Stimulated activated CD8-positive, alpha-beta memory T cell treated with anti-CD3 and anti-CD28 coated beads, Interleukin-7, amount 100 ng/mL, for 48 hours (primary cell): Measurements from ENCODE around the gene PLEKHM3.

Experiments
- DNase-seq, 2 donors: peaks; one replicate each; pipeline ENCODE4 v3.0.0-alpha.2; 2020; ENCODE audit warnings: low read depth in 1 of 2; ENCODE audit errors: extremely low read depth in 1 of 2

Gene PLEKHM3, protein sequence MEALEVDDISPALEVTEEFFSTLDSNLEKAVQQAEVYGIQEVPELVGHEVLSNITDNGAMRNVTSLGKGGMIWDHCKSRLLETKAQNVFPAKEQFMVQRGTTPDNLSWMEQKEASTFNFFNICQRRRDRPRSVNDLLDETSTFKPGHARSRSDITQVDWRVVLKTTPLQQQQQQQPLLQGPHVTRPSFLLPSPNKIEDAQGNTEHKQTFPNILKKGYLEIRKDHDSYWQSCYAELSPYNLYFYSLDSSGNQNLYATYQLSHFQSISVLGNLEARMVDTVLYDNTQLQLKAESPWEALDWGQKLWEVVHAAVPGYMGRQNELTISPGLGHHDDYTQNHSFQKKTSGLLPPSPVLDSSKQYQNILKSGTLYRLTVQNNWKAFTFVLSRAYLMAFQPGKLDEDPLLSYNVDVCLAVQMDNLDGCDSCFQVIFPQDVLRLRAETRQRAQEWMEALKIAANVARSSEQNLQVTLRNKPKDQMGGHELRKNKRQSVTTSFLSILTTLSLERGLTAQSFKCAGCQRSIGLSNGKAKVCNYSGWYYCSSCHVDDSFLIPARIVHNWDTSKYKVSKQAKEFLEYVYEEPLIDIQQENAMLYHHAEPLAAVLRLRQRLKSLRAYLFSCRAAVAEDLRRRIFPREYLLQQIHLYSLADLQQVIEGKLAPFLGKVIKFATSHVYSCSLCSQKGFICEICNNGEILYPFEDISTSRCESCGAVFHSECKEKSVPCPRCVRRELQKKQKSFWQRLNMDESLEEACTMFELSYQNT

DNA sequence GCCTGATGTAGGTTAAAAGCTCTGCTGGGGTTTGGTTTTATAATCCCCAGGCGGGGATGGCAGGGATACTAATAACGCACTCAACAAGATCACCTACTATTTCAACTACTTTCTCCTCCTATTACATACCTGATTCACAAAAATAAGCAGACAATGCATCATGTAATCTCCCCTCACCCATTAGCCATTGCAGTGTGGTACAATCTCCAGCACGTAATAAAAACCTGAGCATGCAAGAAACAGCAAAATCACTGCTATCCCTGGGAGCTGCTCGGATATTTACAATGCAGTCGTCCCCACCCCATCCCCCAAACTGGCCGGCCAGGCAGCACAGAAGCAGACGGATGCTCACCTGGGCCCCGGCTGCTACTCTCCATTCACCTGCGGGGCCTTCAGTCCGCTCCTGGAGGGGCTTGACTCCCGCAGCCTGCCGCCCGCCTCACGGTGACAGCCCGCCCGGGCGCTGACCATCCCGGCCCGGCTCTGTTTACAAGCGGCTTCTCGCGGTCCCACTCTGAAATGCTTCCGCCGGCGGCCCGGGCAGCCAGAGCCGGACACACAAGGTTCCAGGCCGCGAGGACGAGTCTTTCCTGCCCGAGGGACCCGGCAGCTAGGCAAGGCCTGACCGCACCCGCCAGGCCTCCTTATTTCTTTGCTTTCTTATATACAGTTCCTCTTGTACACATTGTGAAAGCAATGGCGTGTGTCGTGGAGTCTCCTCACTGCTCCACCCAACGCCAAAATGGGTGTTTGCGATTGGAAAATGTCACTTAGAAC, at the start of gene PLEKHM3:
TSS of gene PLEKHM3 (minus strand) at position 491 of the 777 bp plus-strand sequence. CDS start 23,888 bp downstream, outside the sequence.
- peak; percentile 63 to 68 for DNase-seq

DNA sequence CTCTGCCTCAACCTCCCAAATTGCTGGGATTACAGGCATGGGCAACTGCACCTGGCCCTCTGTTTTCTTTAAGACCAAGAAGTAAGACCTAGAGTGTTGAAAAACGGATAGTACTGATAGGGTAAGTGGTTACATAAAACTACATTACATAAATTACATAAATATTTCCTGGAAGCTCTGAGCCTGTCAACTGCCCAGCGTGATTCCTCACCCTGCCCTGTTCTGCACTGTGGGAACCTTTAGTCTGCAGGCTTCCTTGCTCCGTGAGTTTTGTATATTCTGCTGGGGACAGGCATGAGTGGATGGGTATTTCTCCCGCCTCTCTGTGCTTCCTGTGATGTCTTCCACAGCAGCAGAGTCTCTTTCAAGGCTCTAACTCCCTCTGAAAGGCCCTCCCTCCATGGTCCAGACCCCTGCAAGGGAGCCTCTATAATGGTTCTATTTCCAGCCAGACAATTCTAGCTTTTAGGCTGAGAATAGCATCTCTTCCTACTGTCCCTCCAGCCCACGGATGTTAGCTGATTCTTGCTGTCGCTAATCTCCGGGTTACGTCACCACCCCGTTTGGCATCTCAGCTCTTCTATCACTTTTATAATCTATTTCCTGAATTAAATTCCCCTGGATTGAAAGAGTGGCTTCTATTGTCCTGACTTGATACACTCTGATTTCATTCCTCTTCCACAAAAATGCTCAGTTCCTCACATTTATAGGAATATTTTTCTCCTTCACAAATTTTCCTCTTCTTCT, 49.5 kb upstream of the PLEKHM3 start:
- DNase-seq: no peak

DNA sequence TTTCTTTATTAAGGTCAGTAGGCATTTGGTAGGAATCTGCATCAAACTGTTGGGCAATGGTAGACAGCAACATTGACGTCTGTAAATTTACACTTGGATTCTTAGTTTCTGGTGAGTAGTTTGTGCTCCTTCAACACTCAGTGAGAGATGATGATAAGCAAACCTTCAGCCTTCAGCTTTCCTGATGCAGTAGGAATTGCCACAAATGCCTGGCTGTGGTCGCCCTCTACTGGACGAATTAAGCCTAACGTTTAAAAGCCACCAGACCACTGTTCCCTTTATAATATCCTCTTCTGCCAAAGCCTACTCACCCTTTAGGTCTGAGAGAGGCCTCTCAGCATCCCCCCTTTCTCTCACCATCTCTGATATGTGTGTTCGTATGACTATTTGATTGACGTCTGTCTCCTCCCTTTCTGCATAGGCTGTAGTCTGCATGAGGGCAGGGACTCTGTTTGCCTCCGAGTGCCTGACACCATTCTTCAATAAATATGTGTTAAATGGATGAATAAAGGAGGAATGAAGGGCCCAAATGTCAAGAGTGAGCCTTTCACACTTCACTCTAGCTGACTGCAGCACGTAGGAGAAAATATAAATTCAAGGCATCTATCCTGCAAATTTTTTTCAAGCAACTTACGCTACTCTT, 47.0 kb upstream of the PLEKHM3 start:
- DNase-seq: peak; percentile 7 to 10

DNA sequence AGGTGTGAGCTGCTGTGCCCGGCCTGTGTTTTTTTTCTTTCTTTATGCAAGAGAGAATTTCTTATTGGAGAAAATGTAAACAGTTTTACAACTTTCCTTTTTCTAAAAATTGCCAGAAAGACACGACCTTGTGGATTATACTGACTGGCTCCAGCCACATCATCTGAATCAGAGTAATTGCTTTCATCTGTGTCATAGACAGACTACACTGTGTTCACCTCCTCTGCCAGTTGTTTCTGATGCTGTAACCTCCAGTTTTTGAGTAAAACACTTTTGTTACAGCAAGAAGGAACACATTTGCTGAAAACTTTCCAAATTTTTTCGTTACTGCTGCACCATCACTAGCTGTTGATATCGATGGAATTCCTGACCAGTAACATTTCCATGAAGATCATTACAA, 43.9 kb upstream of the PLEKHM3 start:
- DNase-seq: no peak

DNA sequence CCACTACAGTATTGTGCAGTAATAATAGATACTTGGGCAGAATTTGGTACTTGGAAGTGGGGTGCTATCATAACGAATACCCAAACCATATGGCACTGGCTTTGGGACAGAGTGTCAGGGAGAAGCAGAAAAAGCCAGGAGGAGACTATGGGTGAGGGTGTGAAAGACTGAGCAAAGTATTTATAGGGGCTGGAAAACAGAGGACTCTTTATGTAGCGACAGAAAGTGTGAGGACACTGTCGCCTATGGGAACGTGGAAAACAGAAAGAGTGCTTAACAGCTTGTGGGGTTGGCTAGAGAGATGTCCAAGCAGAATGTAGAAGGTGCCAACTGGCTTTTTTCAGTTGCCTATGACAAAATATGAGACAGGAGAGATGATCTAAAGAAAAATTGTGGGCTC, 40.7 kb upstream of the PLEKHM3 start:
- no peak for DNase-seq

DNA sequence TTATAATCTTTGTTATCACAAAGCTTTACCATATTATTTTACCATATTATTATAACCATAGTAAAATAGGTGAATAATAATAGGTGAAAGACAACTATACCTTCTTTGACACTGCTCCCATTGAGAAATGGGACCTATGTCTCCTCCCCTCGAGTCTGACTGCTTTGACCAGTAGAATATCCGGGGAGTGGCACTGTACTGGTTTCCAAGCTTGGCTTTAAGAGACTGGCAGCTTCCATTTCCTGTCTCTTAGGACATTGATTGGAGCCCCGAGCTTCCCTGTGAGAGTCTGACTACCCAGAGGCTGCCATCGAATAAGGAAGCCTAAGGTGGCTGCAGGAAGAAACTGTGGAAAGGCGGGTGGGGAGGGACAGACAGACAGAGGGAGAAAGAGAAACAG, 40.1 kb upstream of the PLEKHM3 start:
- no peak for DNase-seq

DNA sequence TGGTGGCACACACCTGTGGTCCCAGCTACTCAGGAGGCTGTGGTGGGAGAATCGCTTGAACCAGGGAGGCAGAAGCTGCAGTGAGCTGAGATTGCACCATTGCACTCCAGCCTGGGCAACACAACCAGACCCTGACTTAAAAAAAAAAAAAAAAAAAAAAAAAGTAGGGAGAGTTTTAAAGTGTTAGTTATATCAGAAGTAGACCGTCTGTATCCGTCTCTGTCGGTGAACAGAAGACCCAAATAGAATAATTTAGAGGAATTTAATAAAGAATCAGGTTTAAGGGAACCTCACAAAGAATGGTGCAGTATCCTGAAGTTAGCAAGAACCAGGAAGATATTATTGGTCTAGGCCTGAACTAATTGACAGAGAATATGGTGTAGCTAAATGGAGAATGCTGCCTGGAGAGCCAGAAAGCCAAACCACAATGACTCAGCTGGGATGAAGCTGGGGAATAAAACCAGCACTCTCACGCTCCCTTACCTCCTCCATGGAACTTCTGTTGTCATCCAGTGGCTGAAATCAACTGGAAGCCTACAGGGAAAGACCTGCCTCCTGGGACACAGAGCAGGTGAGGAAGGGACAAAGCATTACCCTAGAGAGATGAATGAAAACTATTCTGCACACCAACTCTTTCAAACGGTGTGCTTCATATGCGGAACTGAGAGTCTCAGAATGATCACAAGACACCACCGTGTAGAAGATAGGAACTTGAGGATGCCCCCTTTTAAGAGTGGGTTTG, 39.1 kb upstream of the PLEKHM3 start:
- no peak for DNase-seq

DNA sequence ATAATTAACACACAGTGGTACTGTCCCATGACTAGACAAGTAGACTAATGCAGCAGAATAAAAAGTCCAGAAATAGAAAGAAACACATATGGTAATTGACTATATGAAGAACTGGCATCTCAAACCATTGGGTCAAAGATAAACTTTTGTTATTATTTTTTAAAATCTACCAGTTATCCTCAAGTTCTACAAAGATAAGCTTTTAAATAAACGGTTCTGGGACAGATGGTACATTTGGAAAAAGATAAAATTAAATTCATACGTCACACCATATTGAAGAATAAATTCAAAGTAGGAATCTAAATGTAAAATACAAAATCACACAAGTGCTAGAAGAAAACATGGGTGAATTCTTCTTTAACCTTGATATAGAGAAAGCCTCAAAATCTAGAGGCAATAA, 37.6 kb upstream of the PLEKHM3 start:
- no peak for DNase-seq

DNA sequence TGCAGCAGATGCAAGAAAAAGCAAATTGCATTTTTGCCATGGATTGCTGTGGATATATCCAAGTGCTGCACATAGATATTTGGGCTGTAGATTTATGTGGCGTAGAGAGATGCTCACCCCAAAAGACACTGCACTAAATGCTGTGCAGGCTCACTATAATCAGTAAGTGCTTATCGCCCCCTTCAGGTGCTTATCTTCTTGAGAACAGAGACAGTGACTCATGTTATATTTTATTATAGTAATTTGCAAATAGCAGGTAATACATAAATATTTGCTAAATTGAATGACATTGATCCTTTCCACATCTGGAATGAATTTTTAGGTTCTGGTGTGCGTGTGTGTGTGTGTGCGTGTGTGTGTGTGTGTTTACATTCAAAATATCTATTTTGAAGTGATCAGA, 36.8 kb upstream of the PLEKHM3 start:
- DNase-seq: no peak

DNA sequence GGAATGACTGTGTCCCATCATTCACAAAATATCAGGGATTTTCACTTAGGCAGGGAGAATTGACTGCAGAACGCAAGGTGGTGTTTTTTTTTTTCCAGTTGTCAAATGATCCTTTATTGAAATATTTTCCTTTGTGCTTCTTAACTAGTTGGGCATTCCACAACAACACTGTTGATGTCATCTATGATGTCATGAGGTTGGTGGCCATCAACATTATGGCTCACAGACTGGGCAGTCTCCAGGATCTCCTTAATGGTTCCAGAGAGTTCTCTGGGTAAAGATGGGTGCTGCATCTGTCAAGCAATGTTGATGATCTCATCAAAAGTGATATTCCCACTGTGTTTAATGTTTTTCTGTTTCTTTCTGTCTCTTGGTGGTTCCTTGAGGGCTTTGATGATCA, 31.8 kb upstream of the PLEKHM3 start:
- no peak for DNase-seq

DNA sequence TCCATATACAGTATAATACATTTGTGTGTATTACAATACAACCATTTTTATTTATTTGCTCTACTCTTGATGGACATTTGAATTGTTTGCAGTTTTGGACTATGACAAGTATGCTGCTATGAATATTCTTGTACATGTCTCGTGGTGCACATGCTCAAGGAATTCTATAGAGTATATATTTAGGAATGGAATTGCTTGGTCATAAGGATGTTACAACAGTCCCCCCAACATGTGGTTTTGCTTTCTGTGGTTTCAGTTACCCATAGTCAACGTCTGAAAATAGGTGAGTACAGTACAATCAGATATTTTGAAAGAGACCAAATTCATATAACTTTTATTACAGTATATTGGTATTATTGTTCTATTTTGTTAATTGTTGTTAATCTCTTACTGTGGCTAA, 24.1 kb upstream of the PLEKHM3 start:
- no peak for DNase-seq

DNA sequence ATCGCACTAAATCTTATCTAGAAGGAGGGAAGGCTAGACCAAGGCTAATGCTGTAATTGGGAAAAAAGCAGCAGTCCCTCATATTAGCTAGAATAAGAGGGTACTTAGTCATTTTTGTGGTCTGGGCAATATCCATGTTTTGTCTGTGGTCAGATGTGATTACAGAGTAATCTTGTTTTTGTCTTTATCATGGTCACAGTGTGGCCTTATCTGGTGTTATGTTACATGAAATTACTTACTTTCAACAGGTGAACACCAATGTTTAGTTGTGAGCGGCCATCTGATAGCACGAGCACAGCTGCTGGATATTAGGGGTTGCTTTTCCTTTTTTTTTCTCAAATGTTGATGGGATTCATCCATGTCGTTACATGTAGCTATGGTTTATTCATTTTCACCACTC, 23.7 kb upstream of the PLEKHM3 start:
- DNase-seq: no peak

DNA sequence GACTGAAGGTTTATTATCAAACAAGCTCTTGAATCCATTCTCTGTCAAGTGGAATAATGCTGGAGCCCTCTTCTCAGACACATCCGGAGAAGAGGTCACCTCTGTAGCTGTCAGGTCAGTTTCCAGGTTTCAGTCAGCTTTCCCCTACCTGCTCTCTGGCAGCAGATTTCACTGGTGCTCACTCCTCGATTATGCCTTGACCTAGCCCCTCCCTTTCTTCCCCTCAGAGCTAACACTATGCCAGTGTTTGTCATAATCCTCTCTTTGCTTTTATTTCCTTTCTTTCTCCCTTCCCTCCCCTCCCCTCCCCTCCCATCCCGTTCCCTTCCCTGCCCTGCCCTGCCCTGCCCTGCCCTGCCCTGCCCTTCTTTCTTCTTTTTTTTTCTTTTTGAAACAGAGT, 22.5 kb upstream of the PLEKHM3 start:
- no peak for DNase-seq

DNA sequence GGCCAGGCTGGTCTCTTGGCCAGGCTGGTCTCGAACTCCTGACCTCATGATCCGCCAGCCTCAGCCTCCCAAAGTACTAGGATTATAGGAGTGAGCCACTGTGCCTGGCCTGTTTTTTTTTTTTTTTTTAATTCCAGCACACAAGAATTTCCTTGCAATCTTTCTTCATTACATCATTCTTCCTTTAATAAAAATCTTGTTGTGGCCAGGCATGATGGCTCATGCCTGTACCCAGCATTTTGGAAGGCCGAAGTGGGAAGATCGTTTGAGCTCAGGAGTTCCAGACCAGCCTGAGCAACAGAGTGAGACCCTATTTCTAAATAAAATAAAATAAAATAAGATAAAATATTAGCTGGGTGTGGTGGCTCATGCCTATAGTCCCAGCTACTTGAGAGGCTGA, 21.4 kb upstream of the PLEKHM3 start:
- DNase-seq: no peak

DNA sequence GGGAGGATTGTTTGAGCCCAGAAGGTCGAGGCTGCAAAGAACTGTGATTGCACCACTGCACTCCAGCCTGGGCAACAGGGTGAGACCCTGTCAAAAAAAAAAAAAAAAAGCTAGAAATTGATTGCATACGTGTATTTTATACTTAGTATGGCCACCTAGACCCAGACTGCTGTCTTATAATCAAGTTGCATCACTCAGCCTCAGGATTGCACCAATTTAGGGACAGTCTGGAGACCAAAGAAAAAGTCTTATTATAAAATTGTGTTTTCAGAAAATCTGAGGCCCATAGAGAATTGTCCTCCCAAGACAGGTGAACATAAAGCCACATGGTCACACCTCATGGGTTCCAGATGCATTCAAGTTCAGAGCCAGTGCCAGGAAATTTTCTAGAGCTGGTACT, 17.1 kb upstream of the PLEKHM3 start:
- DNase-seq: no peak

DNA sequence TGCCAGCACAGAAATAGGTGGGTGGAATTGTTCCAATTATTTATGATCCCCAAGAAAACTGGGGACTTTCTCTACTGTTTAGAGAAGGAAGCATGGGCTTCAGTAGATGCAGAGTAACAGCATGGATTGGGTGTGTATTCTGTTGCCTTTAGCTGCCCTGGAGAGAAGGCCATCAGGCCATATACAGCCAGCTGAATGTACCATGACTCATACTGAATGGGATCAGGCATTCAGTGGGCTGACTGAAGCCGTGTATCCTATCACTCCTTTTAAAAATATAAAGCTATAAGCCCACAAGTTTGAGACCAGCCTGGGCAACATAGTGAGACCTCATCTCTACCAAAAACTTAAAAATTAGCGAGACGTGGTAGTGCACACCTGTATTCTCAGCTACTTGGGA, 16.7 kb upstream of the PLEKHM3 start:
- no peak for DNase-seq

DNA sequence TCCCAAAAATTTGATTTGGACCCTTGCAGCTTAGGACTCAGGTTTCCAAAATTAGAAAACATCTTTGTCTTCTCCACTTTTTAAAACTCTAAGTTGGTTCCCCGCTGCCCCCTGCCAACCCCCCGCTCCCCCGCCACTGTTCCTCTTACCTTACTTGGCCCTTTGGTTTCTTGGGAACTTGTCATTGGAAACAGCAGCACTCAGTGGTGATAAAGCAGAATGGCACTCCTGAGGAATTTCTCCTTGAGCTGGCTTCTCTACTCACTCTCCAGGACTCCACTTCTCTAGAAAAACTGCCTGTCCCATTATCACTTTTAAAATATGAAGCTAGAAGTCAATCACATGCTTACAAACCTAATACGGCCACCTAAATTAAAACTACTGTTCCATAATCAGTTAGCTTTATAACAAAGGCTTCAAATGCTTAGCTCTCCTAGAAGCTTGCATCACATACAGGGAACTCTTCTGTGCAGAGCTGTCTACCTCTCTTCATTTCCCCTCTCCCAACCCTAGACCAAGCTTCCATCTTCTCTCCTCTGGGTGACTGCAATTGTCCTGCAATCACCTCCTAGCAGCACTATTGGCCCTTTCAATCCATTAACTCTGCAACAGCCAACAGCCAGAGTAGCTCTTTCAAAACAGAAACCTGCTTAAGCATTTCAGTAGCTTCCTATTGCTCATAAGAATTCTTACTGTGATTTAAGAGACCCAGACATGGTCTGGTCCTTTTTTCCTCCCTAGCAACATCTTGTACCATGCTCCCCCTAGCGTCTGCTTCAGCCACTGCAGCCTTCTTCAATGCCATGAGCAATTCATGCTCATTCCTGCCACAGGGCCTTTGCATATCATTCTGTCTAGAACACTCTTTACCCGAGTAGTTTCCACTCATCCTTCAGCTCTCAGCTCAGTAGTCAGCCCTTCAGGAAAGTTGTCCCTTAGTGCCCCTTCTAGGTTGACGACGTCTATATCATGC, 15.2 kb upstream of the PLEKHM3 start:
- peak in 1 of 2 donors; percentile 62 for DNase-seq

DNA sequence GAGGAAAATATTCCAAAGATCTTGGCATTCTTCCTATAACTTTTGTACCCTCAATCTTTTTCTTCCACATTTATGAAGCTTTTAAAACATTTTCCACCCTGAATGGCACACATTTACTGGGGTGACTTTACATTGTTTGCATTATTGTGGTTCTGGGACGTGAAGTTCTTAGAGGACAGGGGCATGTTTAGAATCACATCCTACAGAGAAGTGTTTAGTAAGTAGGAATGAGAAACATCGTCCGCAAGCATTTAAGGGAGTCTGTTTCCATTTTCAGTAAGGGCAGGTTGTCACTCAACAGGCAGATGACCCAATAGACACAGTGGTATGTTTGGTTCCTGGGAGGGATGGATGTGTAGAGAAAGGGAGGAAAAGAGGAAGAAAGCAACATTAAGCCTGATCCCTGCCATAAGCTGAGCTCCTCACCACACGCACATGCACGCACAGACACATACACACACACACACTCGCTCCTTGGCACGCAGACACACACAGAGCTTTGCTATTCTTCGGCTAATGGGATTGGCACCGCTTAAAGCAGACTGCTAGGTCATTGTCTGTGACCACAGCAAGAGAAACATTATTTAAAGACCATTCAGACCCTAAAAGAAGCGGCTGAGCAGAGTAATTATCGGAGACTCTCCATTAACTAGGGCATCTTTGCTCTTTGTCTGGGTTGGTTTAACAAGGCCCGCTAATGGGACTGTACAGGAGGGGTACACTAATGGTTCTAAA, 14.2 kb upstream of the PLEKHM3 start:
- no peak for DNase-seq
